Activated CD4-positive, alpha-beta T cell treated with anti-CD3 and anti-CD28 coated beads, Interleukin-2, amount 50 U/mL, for 4 hours (primary cell): Measurements from ENCODE around the gene SPINDOC.
A peak's percentile ranks its signal among the peaks of the same experiment; 100 is the strongest.
"Not testable (repeated sequence)": the region's sequence is repeated elsewhere in the genome, so short reads cannot be mapped to it uniquely, and the experiment has no call there.

Source experiments
- DNase-seq, 2 experiments: peaks; one replicate each; pipeline ENCODE4 v3.0.0-alpha.2; 2020

Gene SPINDOC

GRCh38 chr11:63791495-63792167 lies 21.6 kb upstream of the SPINDOC start:
- DNase-seq = no peak

DNA sequence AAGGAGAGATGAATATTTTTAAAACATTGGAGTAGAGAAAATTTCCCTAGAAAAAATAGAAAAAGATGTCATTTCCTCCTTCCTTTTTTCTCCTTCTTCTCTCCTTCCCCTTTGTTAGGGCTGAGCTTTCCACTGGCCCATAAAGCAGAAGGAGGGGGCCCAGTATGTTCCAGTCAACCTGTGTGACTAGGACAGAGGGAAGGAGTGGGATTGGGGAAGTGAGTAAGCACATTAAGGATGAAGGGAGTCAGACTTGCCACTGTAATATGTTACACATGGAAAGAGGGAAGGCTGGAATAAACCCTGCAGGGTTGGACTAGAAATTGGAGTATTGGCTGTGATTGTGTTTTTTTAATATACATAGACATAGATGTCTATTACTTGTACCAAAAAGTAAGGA lies 20.1 kb upstream of the SPINDOC start:
- DNase-seq = no peak

- DNase-seq = no peak
These were observed 18.2 kb upstream of the SPINDOC start for GRCh38 chr11:63795066-63795465.

DNA sequence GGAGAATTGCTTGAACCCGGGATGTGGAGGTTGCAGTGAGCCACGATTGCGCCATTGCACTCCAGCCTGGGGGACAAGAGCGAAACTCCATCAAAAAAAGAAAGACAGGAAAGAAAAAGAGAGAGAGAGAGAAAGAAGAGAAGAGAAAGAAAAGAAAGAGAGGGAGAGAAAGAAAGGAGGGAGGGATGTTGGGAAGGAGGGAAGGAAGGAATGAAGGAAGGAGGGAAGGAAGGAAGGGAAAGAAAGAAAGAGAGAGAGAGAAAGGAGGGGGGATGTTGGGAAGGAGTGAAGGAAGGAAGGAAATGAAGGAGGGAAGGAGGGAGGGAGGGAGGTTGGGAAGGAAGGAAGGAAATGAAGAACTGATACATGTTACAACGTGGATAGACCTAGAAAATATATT lies 12.3 kb upstream of the SPINDOC start:
- no peak for DNase-seq

DNA sequence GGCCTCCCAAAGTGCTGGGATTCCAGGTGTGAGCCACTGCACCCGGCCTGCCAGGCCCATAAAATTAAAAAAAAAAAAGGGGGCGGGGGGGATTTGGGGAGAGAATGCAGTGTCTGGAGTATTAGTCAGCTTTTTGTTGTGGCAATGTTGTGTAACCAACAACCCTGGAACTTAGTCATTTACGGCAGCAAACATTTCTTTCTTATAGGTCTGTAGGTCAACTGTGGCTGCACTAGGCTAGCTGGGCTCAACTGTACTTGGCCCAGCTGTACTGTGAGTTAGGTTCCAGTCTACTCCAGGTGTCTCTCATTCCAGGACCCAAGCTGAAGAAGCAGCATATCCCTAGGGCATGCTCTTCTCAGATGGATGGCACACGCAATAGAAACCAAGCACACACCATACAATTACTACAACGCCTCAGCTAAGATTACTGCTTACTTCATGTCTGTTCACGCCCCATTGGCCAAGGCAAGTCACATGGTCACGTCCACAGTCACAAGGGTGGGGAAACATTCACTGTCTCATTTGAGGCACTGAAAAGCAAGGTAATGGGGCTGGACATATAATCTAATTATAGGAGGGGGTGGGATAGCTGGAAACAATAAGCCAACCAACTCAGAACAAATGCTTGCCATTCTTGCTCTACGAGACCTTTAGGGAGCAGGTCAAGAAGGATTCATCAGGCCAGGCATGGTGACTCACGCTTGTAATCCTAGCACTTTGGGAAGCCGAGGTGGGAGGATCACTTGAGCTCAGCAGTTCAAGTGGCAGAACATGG lies 10.4 kb upstream of the SPINDOC start:
- DNase-seq = no peak

DNA sequence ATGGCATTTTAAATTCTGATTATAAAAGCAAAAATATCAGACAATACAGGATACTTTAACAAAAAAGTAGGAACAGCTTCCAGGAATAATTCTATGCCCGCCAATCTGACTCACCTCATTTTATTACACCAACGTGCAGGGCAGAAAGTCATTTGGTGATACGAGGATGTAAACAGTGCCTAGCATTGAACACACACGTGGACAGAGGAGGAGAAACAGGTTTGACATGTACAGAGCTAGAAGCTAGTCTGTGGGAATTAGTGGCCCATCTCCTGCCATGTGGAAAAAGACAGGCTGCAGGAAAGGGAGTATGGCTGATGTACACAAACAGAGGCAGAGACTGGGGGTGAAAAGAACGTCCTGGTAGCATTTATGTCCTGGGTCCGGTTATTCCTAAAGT lies 9.0 kb upstream of the SPINDOC start:
- no peak for DNase-seq

DNA sequence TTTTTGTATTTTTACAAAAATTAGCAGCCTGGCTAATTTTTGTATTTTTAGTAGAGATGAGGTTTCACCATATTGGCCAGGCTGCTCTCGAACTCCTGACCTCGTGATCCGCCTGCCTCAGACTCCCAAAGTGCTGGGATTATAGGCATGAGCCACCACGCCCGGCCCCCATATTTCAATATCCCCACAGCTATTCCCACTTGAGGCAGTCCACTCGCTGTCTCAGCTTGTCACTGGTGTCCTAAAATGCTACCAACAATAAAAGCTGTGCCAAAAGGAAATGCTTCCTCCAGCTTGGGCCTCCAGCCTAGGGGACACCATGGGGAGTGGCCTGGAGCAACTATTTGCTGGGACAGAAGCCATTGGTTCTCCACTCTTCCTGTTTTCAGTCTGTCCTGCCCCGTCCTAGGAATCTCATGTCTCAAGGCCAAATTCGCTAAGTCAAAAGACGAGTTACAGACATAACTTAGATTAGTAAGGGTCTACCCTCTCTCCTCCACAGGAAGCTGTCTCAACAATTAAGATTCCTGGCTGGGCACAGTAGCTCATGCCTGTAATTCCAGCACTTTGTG lies 7.3 kb upstream of the SPINDOC start:
- no peak for DNase-seq

- not testable (repeated sequence) for DNase-seq
These were observed 2.9 kb upstream of the SPINDOC start for GRCh38 chr11:63810383-63810782.

DNA sequence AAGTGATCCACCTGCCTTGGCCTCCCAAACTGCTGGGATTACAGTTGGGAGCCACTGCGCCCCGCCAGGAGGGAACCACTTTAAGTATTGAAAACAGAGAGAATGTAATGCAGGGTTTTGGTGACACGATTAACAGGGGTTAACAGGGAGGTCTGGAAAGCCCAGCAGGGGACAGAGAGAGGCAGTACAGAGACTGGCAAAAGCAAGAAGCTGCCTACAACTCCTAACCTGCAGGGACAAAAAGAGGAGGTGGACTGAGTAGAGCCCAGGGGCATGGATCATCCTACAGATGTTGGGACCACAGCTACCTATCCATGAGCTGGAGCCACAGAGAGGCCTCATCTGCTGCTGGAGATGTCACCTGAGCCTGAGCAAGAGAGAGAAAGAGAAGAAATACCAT lies 1.7 kb upstream of the SPINDOC start:
- DNase-seq = no peak

DNA sequence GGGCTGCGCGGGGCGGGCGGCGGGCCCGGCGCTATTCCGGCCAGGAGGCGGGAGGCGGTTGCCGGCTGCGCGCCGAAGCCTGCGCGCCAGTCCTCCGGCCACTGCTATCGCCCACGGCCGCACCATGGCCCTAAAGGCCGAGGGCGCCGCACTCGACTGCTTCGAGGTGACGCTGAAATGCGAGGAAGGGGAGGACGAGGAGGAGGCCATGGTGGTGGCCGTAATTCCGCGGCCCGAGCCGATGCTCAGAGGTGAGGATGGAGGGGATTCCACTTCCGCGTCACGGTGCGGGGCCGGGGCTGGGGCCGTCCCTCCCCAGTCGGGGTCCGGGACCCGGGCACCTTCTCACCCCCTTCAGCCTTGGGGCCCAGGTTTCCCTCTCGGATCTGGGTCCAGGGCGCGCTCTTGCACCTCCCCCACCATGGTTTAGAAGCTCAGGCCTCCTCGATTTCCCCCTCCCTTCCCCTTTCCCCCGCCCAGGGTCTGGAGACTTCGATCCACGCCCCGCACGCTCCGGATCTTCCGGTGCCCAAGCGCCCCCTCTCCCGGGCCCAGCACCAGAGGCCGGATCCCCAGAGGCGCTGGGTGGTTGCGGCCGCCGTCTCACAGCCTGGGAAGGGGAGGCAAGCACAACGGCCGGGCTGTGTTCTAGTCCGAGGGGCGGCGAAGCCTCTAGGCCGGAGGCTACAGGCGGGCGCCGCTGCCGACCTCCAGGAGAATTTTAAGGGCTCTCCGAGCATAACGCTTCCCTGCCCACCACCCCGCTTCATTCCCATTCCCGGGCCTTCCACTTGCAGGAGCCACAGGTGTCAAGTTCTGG lies 517 bp downstream of the SPINDOC start:
- DNase-seq = peak in 1 of 2 experiments; percentile 7

DNA sequence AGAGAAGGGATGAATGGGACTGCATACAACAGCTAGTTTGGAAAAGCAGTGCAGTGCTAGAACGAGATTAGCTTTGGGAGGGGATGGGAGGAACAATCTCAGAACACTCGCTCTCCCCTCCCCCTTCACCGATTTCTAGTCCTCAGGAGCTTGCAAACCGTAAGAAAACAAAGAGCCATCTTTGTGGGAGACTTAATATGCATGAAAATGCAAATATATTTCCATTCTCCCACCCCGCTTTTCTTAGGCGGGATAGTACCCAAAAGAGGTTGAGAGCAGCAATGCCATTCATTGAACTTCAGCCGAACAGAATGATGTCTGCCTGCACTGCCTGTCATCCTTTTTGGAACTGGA lies 1.1 kb downstream of the SPINDOC start:
- no peak for DNase-seq

- DNase-seq = no peak
These were observed 2.9 kb downstream of the SPINDOC start for GRCh38 chr11:63816166-63816565.

DNA sequence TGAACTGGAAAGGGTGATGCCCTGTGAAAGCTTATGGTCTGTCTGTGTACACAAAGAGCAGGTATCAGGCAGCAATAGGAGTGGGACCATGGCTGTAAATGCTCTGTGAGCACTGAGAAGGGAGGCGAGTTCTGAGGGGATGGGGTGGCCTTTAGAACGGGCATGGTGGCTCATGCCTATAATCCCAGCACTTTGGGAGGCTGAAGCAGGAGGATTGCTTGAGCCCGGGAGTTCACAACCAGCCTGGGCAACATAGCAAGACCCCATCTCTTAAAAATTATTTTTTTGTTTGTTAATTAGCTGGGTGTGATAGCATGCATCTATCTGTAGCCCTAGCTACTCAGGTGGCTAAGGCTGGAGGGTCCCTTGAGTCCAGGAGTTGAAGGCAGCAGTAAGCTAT lies 3.5 kb downstream of the SPINDOC start:
- DNase-seq = no peak

GRCh38 chr11:63817758-63818498 lies 4.7 kb downstream of the SPINDOC start:
- no peak for DNase-seq

DNA sequence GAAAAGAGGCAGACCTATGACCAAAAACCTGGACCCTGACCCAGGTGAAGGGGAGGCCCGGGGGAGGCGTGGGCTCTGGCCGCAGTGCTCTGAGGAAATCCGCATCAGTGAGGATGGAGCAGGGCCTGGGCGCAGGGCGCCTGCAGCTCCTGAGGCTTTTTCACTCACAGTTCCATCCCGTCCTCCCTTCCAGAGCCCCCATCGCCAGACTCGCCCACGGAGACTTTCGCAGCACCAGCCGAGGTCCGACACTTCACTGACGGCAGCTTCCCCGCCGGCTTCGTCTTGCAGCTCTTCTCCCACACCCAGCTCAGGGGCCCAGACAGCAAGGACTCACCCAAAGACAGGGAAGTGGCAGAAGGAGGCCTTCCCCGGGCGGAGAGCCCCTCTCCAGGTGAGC lies 5.4 kb downstream of the SPINDOC start:
- no peak for DNase-seq

DNA sequence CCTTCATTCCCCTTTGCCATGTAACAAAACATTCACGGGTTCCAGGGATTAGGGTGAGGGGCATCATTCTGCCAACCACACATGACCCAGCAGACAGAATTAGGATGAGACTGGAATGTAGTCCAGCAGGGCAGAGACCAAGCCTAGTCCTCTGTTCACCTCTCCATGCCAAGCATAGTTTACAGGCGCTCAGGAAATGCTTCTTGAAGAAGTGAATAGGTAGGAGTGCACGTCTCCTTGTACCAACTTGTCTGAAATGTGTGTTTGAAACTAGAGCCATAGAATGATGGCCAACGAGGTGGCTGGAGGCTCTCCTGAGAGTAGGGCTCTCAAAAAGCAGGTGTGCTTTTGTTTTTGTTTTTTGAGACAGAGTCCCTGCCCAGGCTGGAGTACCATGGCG lies 8.2 kb downstream of the SPINDOC start:
- DNase-seq = no peak

DNA sequence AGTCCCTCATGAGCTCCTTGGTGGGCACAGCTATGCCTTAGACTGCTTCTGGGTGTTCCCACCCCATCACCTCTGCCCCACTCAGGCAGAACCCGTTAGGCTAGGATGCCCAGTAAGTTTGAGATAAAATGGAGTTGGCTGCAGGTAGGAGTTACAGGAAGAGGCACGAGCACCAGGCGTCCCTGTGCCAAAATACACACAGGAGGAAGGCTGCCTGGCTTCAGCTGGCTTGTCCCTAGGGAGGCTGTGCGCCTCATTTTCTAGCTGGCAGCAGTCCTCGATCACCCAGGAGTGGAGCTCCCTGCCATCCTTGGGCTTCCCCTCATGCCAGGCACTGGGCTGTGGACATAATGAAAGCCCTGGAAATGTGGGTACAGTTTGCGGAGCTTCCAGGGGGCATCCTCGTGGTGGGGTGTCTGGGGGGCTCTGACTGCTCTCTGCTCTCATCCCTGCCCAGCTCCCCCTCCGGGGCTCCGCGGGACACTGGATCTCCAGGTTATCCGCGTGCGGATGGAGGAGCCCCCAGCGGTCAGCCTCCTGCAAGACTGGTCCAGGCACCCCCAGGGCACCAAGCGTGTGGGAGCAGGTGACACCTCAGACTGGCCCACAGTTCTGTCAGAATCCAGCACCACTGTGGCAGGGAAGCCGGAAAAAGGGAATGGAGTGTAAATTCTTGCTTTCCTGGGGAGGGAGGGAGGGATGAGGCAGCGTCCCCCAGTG lies 13.4 kb downstream of the SPINDOC start:
- DNase-seq = no peak

GRCh38 chr11:63829823-63830489 lies 16.7 kb downstream of the SPINDOC start:
- no peak for DNase-seq

DNA sequence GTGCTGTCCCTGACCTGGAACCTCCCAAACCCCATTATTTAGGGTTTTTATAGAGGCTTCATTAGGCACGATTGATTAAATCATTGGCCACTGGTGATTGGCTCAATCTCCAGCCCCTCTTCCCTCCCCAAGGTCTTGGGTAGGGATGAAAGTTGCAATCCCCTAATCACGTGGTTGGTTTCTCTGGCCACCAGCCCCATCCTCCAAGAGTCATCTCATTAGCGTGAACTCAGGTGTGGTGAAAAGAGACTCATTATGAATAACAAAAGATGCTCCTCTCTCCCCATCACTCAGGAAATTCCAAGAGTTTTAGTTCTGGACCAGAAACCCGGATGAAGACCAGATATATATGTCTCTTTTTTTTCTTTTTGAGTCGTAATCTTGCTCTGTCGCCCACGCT lies 18.1 kb downstream of the SPINDOC start:
- no peak for DNase-seq

- no peak for DNase-seq
These were observed 19.1 kb downstream of the SPINDOC start for GRCh38 chr11:63832336-63832735.

DNA sequence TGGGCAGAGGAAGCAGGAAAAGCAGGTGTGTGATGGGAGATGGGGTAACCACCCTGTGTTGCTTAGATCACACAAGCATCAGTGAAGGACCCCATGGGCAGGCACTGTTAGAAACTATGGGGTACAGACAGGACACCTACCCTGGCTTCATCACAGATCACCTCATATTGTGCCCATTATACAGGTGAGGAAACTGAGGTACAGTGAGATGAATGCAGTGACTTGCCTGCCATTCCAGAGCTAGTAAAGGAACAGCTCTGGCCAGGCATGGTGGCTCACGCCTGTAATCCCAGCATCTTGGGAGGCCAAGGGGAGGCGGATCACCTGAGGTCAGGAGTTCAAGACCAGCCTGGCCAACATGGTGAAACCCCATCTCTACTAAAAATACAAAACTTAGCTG lies 19.8 kb downstream of the SPINDOC start:
- DNase-seq = no peak
